ENCODE measurements around the gene NPM3. TPM values are rescaled to one million over a fixed set of nuclear protein-coding genes. Genes with fewer than 3 reads are reported as not detected.

The NPM3 gene
- total and polyA plus RNA-seq, 2 of the 13 experiments (the other 11 are each of a cell fraction or from before 2014, with no cell fraction given) = 47.6 to 129 TPM

GRCh38 chr10:101817337-101818118 is 34.3 kb upstream of the NPM3 start (continued):
- TF ChIP-seq, protein P1, sequence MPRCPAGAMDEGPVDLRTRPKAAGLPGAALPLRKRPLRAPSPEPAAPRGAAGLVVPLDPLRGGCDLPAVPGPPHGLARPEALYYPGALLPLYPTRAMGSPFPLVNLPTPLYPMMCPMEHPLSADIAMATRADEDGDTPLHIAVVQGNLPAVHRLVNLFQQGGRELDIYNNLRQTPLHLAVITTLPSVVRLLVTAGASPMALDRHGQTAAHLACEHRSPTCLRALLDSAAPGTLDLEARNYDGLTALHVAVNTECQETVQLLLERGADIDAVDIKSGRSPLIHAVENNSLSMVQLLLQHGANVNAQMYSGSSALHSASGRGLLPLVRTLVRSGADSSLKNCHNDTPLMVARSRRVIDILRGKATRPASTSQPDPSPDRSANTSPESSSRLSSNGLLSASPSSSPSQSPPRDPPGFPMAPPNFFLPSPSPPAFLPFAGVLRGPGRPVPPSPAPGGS (CRISPR knock-in tag; IDR thresholded peaks at IDR 0.05) = 0 out of 2 replicates have a peak, but pooled peaks have one; percentile 44
- TF ChIP-seq RBM22 (optimal IDR thresholded peaks at IDR 0.05; ENCODE audit: low read length) (no peak), ZNF224 (CRISPR knock-in tag; IDR thresholded peaks at IDR 0.05) (no peak), ZNF143 (CRISPR knock-in tag; IDR thresholded peaks at IDR 0.05) (no peak), ZNF598 (CRISPR knock-in tag; IDR thresholded peaks at IDR 0.05; ENCODE audit: borderline replicate concordance) (0 out of 2 replicates have a peak, but pooled peaks have one; percentile 45), ZBTB7B (CRISPR knock-in tag; IDR thresholded peaks at IDR 0.05) (0 out of 2 replicates have a peak, but pooled peaks have one; percentile 9), ZNF703 (CRISPR knock-in tag; IDR thresholded peaks at IDR 0.05; ENCODE audit: borderline replicate concordance) (no peak), TOPORS (CRISPR knock-in tag; IDR thresholded peaks at IDR 0.05) (no peak), ZFX (CRISPR knock-in tag; IDR thresholded peaks at IDR 0.05; ENCODE audit: low read depth) (peak; percentile 16; the same call in 1 of the 2 replicates), MZF1 (CRISPR knock-in tag; IDR thresholded peaks at IDR 0.05; ENCODE audit: borderline replicate concordance) (no peak), ISX (CRISPR knock-in tag; conservative IDR thresholded peaks at IDR 0.05) (no peak), AHR (CRISPR knock-in tag; IDR thresholded peaks at IDR 0.05) (0 out of 2 replicates have a peak, but pooled peaks have one; percentile 11), AFF4 (CRISPR knock-in tag; IDR thresholded peaks at IDR 0.05) (no peak), AGO2 (optimal IDR thresholded peaks at IDR 0.05; ENCODE audit: low read depth, low read length) (peak; percentile 78), ARNT (IDR thresholded peaks at IDR 0.05) (no peak), ZSCAN30 (CRISPR knock-in tag; IDR thresholded peaks at IDR 0.05) (0 out of 2 replicates have a peak, but pooled peaks have one; percentile 52), ZSCAN31 (CRISPR knock-in tag; IDR thresholded peaks at IDR 0.05; ENCODE audit: low read depth) (no peak), SRY (CRISPR knock-in tag; IDR thresholded peaks at IDR 0.05) (0 out of 2 replicates have a peak, but pooled peaks have one; percentile 4)
- TF ChIP-seq, protein P2, sequence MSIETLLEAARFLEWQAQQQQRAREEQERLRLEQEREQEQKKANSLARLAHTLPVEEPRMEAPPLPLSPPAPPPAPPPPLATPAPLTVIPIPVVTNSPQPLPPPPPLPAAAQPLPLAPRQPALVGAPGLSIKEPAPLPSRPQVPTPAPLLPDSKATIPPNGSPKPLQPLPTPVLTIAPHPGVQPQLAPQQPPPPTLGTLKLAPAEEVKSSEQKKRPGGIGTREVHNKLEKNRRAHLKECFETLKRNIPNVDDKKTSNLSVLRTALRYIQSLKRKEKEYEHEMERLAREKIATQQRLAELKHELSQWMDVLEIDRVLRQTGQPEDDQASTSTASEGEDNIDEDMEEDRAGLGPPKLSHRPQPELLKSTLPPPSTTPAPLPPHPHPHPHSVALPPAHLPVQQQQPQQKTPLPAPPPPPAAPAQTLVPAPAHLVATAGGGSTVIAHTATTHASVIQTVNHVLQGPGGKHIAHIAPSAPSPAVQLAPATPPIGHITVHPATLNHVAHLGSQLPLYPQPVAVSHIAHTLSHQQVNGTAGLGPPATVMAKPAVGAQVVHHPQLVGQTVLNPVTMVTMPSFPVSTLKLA (IDR thresholded peaks at IDR 0.05) = no peak
- TF ChIP-seq, protein P3, sequence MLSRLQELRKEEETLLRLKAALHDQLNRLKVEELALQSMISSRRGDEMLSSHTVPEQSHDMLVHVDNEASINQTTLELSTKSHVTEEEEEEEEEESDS (CRISPR knock-in tag; IDR thresholded peaks at IDR 0.05; ENCODE audit: borderline replicate concordance) = no peak
- TF ChIP-seq, protein P4, sequence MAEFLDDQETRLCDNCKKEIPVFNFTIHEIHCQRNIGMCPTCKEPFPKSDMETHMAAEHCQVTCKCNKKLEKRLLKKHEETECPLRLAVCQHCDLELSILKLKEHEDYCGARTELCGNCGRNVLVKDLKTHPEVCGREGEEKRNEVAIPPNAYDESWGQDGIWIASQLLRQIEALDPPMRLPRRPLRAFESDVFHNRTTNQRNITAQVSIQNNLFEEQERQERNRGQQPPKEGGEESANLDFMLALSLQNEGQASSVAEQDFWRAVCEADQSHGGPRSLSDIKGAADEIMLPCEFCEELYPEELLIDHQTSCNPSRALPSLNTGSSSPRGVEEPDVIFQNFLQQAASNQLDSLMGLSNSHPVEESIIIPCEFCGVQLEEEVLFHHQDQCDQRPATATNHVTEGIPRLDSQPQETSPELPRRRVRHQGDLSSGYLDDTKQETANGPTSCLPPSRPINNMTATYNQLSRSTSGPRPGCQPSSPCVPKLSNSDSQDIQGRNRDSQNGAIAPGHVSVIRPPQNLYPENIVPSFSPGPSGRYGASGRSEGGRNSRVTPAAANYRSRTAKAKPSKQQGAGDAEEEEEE (CRISPR knock-in tag; IDR thresholded peaks at IDR 0.05; ENCODE audit: borderline replicate concordance) = no peak

Data from HepG2 (cell line).